HG03354 (cell line): ENCODE results near the gene NRXN2.

Experiments
- ATAC-seq: cut with Tn5 transposase; IDR thresholded peaks from one replicate; pipeline ENCODE4 v1.9.1; 2021; ENCODE audit warnings: mild to moderate bottlenecking; ENCODE audit not compliant: unreplicated experiment, poor library complexity, severe bottlenecking

NRXN2 gene

DNA sequence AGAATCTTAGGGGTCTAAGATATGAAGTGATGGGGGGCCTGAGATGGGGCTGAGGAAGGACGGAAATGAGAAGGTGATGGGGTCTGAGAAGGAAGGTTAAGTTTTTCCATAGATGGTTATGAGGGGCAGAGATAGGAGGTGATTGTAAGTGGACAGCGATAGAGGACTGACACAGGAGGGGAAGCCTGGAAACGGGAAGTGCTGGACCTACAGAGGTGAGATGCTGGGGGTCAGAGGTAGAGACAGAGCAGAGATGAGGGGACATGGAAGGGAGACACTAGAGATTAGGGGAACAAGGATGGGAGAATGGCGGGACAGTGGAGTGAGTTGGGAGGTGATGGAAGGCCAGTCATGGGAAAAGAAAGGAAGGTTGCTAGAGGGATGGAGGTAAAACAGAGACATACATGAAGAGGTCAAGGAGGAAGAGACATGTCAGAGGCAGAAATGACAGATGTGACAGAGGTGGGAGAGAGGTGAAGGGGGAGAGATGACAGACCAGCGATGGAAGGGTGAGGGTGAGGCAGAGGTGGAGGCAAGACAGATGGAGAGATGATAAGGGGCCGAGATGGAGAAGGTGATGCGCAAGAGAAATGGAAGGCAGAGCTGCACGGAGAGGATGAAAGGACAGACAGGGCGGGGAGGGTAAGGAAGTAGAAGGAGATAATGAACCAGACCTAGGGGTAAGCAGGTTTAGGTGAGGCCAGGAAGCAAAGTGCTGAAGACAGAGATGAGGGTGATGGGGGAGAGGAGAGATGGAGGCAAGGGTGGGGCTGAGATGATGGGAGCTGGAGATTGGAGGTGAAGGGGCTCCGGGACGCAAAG lies 81.2 kb downstream of the NRXN2 start:
- ATAC-seq: no peak

DNA sequence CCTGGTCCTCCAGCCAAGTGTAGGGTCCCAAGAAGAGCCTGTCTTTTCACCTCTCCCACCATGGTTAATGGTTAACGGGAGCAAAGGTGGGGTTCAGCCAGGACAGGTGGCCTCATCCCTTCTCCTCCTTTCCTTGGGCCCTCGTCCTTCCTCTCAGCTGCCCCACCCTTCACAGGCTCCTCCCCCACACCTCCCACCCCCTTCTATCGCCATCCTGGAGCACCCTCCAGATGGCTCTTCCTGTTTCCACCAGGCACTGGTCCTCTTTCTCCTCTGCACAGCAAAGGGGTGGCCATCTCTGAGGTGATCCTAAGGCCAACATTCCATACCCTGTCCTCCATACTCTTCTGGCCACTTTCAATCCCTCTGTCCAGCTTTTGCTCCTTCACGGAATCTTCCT lies 83.1 kb downstream of the NRXN2 start:
- ATAC-seq: no peak

DNA sequence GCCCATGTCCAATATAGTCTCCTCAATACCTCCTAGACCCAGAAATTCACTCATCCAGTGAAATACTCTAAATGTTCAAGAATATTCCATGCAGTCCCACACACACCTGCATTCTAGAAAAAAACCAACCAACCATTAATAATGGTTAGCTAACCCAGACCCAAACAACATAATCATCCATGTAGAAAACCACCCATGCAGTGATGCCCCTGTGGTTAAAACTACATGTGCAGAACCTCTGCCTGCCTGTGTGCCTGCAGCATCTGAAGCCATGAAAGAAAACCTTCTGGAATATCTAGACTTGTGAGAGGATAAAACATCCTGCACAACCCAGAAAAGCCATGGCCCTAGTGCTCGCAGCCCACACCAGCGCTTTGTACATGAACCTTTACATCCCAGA lies 84.2 kb downstream of the NRXN2 start:
- ATAC-seq: no peak

DNA sequence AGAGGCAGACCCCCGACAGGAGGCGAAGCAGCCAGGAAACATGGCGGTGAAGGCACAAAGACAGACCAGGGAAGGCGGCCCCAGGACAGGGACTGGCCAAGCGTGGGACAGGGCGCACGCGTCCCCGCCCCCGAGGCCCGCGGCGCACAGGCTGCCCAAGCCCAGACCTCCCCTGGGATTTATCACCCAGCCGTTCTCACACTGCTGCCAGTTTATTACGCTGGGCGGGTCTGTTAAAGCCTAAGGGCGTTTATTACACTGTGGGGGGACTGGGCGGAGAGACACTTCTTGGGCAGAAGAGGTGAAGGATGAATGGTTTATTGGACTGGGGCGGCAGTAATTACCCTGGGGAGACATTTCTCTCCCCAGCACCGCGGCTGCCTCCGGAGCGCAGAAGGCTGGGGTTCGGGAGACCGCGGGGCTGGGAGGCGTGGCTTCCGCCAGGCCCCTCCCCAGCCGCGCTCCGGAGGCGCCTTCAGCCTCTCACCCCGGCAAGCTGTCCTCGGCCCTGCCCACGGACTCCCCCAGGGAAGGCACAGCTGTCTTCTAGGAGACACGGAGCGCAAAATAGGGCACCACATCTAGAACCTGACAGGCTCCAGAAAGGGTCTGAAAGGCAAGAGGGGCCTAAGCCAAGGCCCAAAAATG lies 84.9 kb downstream of the NRXN2 start:
- no peak for ATAC-seq

DNA sequence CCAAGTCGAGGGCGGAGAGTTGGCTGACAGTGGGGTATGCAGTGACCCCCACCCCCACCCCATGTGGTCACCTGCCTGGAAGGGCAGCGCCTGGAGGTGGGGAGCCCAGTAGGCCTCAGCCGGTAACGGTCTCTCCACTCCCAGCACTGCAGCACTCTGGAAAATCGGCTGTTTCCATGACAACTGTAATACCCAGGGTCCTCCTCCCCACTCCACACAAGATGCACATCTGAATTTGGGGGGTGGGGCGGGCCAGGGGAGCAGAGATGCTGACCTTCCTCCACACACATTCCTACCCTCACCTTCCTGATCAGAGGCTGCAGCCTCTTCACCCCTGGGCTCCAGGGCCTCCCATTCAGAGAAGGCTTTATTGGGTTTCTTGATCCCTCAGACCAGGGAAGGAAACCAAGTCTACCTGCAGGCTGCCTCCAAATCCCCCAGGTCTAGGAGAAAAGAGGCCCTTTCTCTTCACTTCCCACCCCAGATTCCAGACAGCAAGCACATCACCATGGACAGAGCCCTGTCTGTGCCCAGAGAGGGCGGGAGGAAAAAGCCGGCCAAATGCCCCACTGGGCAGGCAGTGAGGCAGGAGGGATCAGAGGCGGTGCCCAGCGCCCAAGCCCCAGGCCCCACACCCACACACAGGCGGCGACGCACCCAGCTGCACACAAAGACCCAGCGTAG lies 85.5 kb downstream of the NRXN2 start:
- no peak for ATAC-seq

DNA sequence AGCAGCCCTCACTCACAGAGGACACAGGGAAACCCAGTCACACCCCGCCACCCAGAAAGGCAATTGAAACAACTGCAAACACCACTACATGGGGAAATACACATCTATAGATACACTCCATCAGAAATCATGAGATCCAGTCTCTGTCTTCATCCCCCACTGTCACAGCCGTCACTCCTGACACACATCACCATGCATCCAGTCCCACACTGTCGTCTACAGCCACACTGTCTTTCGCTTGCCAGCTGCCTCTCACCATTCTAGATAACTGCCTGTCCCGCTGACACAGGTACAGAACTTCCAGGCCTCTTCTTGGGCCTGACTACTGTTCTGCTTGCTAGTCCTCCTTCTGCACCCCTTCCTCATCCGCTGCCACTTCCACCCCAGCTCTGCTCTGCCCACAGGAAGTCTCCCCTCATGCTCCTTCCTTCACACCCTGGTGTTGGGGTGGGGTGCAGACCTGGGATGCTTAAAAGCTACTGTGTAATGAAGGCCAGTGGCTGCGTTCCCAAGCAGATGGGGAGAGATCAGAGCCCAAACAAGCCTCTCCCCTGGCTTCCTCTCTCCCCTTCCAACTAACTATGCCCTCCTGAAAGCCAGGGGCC lies 89.3 kb downstream of the NRXN2 start:
- ATAC-seq: no peak

DNA sequence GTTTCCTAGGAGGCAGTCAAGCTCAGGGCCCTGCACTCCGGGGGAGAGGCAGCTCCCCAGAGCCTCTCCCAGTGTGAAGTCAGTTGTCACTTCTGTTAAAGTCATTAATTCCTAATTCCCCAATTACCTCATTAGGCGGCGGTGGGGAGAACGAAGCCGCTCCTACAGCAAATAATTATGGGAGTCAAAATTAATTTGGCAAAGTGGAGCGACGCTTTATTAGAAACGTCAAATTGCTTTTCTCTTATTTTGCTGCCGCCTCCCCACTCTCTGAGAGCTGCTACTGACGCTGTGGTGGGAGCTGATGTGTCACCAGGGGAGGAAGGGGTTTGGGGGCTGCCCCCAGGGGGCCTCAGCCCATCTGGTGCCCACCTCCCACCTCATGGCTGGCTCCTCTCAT lies 90.3 kb downstream of the NRXN2 start:
- no peak for ATAC-seq

DNA sequence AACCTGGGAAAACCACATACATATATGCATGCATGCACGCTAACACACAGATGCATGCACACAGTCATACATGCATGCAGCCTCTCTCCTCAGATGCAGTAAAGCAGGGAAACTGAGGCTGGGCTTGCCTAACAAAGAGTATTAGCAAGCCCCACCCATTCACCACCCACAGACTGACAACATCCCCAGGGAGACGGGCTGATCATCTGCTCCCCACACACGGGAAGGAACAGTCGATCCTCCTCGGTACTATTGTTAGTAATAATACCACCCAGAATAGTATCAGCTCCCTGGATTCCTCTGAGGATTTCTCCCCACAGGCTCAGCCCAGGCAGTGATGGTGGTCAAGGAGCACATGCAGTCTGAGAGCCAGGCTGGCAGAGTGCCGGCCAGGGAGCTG lies 90.8 kb downstream of the NRXN2 start:
- ATAC-seq: no peak

DNA sequence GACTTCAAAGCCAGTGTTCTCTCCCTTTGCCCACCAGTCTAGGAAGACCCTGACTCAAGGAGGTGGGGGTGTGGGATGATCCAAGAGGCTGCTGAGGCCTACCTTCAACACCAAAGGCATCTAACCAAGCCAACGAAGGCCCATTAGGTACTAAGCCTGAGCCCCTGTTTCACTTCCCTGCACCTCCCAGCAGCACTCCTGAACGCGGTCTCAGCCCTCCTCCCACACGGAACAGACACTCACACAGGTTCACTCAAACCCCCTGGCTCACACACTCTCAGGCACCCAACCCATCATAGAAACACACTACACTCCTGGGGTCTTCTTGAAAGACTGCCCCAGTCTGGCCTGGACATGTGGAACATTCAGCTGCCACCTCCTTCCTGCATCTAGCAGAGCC lies 91.3 kb downstream of the NRXN2 start:
- ATAC-seq: no peak

DNA sequence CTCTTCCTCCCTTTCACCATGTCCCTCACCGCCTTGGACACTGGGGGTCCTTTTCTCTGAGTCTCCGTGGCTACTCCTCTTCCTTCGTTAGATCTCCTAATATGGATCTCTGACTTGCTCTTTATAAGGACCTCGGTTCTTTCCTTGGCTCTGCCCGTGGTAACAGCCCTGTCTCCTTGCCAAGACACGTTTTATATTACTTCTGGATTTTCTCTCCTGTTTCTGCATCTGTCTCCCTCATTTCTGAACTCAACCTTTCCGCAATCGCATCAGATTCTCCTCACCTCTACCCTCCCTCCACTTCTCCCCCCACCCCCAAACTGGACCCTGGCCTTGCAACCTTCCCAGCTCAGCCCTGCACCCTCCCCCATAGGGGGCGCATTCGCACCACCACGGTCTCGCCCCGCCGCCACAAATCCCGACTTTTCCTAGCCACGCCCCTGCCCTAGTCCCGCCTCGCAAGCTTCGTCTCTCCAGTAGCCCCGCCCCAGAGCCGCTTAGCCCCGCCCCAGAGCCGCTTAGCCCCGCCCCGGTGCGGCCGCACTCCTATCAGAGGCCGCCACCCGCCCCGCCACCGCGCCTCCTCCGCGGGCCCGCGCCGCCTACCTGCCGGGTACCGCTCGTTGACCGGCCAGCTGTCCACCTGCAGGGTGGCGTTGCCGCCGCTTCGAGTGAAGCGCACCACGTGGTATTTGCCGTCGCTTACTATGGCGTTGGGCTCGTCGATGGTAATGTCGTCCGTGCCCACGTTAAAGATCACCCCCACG lies 93.0 kb downstream of the NRXN2 start:
- no peak for ATAC-seq

DNA sequence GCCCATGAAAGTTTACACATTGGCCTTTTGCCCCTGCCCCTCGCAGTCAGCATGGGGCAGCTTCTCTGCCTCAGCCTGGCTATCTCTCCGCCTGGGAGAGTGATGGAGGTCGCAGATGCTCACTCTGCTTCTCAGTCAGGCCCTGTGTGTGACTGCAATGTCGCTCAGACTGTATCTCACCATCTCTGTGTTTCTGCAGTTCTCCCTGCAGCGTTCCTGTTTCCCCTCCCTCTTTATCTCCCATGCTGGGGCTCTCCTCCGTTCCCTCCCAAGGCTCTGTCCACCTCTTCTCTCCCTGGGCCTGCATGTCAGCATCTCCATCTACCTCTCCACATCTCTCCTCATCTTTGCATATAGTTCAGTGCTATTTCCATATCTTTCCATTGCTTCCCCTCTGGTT lies 93.9 kb downstream of the NRXN2 start:
- ATAC-seq: no peak

DNA sequence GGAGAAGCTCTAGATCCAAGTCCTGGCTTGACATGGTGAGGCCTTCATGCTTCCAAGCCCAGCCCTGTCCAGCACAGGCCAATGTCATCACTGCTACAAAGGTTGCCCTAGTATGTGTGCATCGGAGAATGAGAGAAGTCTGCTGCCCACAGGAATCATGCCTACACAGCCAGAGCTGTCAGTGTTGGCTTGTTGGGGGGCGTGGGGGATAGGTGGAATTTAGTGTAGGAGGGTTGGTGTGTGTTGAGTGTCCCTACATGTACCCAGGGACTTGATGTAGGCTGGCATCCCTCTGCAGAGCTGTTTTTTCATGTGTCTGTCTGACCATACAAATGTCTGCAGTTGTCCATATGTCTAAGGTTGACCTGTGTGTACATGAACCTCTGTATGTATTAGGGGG lies 94.4 kb downstream of the NRXN2 start:
- no peak for ATAC-seq

DNA sequence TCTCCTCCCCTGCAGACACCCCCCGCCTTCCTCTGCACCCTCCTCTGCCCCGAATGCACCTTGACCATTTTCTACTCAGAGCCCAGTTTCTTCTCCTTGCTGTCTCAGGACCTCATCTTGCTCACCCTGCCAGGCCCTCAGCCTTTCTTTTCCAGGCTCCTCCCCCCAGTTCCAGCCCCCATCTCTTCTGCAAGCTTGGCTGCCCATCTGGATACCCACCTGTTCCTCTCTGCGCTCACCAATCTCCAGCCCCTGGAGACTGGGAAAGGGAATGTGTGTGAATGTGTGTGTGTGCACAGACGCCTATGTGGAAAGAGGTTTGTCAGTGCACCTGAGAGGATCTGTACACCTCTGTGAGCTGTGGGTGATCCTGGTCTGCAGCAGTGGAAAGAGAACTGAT lies 95.6 kb downstream of the NRXN2 start:
- ATAC-seq: no peak

DNA sequence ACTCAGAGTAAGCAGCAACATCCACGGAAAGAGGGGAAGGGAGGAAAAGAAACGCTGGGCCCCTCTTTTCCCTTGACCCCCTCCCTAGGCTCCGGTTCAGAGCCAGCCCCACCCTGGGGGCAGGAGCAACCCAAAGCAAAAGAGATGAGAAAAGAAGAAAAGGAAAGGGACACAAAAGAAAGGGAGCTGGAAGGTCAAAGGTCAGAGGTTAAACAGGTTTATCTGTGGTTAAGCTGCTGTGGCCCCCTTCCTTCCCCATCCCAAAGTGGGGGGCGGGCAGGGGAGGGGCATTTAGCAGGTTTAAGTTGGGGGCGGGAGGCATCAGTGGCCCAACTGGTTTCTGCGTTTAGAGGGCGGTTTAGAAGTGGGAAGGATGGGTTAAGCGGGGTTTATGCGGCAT lies 96.4 kb downstream of the NRXN2 start:
- ATAC-seq: no peak

DNA sequence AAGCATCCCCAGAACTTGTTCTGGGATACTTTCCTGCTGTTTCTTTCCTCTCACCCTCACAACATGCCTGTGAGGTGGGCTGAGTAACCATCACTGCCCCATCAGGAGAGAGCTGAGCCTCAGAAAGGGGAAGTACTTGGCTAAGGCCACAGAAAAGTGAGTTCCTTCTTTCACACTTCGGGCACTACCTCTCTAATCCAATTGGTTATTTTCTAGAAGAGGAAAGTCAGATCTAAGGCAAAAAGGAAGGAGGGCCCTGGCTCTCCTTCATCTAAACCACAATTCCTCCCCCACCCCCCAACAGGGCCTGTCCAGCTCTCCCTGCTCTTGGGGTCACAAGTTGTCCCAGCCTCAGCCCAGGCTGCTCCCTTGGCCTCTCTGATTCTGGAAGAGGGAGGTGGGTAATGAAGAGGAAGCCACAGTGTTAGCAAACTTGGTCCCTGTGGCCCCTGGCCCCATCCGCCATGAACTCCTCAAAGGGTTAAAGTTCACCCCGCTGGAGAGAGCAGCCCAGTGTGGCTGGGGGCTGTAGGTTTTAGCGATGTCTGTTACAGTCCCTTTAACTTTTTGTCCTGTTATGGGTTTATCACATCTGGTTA lies 98.0 kb downstream of the NRXN2 start:
- ATAC-seq: no peak

DNA sequence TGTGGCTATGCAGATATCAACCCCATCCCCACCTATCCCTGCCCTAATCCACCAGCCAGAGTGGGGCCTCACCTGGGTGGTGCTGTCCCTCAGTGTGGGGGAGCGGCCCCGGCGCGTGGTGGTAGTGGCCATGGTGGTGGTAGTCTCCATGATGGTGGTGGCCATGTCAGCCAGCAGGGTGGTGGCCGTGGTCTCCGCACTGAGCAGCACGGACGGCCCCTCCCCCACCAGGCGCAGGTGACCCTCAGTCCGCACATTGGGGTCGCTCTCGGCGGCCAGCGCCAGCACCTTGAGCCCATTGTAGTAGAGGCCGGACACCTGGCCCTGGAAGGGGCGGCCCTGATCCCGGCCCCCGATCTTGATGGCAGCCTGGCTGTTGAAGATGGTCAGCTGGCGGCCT lies 100.3 kb downstream of the NRXN2 start:
- ATAC-seq: no peak

DNA sequence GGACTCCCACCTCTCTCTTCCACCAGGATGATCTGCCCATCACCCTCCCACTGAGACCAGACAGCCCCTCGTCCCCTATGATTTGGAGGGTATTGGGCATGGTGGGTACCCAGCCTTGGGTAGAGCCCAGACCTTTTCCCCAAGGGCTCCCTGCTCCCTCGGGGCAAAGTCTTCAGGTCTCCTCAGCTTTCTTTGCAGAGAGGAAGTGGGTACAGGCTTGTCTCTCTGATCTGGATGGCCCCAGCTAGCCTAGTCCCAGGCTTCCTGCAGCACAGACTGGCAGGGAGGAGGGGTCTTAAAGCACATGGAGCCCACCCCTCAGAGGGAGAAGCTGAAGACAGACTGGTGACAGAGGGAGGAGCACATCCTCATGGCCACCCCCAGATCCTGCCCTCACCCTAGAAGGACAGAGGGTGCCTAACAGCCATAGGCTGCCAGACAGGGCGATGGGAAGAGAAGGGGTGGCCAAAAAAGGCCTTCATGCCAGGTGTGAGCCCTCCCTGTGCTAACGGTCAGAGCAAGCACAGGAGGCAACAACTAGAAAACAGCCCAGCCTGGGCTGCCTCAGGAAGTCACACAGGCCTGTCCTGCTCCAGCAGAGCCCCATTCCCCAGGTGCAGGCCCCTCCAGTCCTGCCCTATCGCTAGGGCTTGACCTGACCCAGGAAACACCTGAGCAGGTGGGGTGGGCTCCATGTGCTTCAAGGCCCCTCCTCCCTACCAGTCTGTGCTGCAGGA lies 101.5 kb downstream of the NRXN2 start:
- no peak for ATAC-seq

DNA sequence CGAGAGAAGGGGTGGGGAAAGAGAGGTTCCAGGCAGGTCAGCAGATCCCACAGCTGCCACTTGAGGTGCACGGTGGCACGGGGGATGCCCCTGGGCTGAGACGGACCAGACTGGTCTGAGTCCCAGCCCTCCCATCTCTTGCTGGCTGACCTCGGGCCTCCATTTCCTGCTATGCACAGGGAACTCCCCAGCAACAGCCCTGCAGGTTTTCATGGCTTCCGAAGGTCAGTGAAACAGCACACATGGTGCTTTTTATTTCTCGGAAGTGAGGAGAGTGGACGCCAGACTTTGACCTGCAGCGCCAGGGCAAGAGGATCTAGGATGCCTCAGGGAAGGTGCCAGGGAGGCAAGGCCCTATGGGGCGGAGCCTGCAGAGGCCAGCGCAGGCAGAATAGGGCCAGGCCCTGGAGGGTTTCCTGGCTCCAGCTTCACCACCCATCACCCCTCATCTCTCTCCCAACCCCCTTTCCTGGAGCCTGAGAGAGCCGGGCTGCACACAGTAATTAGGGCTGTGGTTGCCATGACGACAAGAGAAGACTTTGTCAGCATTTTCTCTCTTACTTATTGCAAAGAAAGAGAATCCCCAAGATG lies 102.5 kb downstream of the NRXN2 start:
- no peak for ATAC-seq
